Trophoblast cell (in vitro differentiated cells and primary cell): Measurements from ENCODE around the gene POLR3H.

Source experiments
- DNase-seq, 2 donors: peaks; one replicate each; pipeline ENCODE4 v3.0.0-alpha.2; 2016
- H2AFZ ChIP-seq: 2 replicates; pipeline ENCODE4 v1.6.1; 2013; ENCODE audit warnings: low read length, moderate library complexity, mild to moderate bottlenecking; ENCODE audit not compliant: insufficient read depth, poor library complexity
- H2AK5ac ChIP-seq: 2 replicates; pipeline ENCODE4 v1.6.1; 2013; ENCODE audit warnings: mild to moderate bottlenecking, low read length
- H2BK120ac ChIP-seq: 2 replicates; pipeline ENCODE4 v1.6.1; 2013; ENCODE audit warnings: low read length, mild to moderate bottlenecking, moderate library complexity; ENCODE audit not compliant: insufficient read depth, poor library complexity
- H2BK12ac ChIP-seq: 2 replicates; pipeline ENCODE4 v1.6.1; 2013; ENCODE audit warnings: mild to moderate bottlenecking, low read length, moderate library complexity
- H2BK5ac ChIP-seq: 2 replicates; pipeline ENCODE4 v1.6.1; 2013; ENCODE audit warnings: low read length, low read depth, moderate library complexity, mild to moderate bottlenecking; ENCODE audit not compliant: poor library complexity
- H3K14ac ChIP-seq: 2 replicates; pipeline ENCODE4 v1.6.1; 2013; ENCODE audit warnings: mild to moderate bottlenecking, low read length
- H3K18ac ChIP-seq: 2 replicates; pipeline ENCODE4 v1.6.1; 2013; ENCODE audit warnings: mild to moderate bottlenecking, low read length
- H3K23ac ChIP-seq: 2 replicates; pipeline ENCODE4 v1.6.1; 2013; ENCODE audit warnings: low read length
- H3K27ac ChIP-seq: 2 replicates; pipeline ENCODE4 v1.5.1; 2013; ENCODE audit warnings: low read depth, mild to moderate bottlenecking, inconsistent platforms, low read length, moderate library complexity
- H3K27me3 ChIP-seq: 2 replicates; pipeline ENCODE4 v1.6.1; 2013; ENCODE audit warnings: inconsistent platforms, mild to moderate bottlenecking, low read length, moderate library complexity; ENCODE audit not compliant: insufficient read depth
- H3K36me3 ChIP-seq, 2 experiments: 1 replicate in 1 of 2; 2 replicates in 1 of 2; pipeline ENCODE4 v1.6.1; 2013; ENCODE audit warnings: low read length in 2 of 2, mild to moderate bottlenecking in 2 of 2, moderate library complexity in 1 of 2; ENCODE audit not compliant: insufficient read depth in 2 of 2, control insufficient read depth in 1 of 2
- H3K4ac ChIP-seq: 2 replicates; pipeline ENCODE4 v1.6.1; 2013; ENCODE audit warnings: low read depth, mild to moderate bottlenecking, low read length, moderate library complexity
- H3K4me1 ChIP-seq, 2 experiments: 1 replicate in 1 of 2; 2 replicates in 1 of 2; pipeline ENCODE4 v1.6.1; 2013; ENCODE audit warnings: low read length in 2 of 2, mild to moderate bottlenecking in 2 of 2, moderate library complexity in 1 of 2; ENCODE audit not compliant: insufficient read depth in 2 of 2, control insufficient read depth in 1 of 2
- H3K4me2 ChIP-seq: 2 replicates; pipeline ENCODE4 v1.6.1; 2013; ENCODE audit warnings: inconsistent platforms, mild to moderate bottlenecking, low read length, moderate library complexity
- H3K4me3 ChIP-seq: 2 replicates; pipeline ENCODE4 v1.5.1; 2013; ENCODE audit warnings: mild to moderate bottlenecking, low read depth, low read length, inconsistent platforms
- H3K79me1 ChIP-seq: one replicate; pipeline ENCODE4 v1.6.1; 2013; ENCODE audit warnings: low read length
- H3K79me2 ChIP-seq: 2 replicates; pipeline ENCODE4 v1.6.1; 2013; ENCODE audit warnings: low read length, mild to moderate bottlenecking; ENCODE audit not compliant: control insufficient read depth, insufficient read depth, poor library complexity
- H3K9ac ChIP-seq: 2 replicates; pipeline ENCODE4 v1.6.1; 2013; ENCODE audit warnings: mild to moderate bottlenecking, low read length
- H3K9me3 ChIP-seq: 2 replicates; pipeline ENCODE4 v1.6.1; 2013; ENCODE audit warnings: low read depth, mild to moderate bottlenecking, control low read depth, inconsistent platforms, low read length; ENCODE audit not compliant: insufficient read depth
- H4K12ac ChIP-seq: 2 replicates; pipeline ENCODE4 v1.6.1; 2013; ENCODE audit warnings: low read depth, mild to moderate bottlenecking, low read length, moderate library complexity
- H4K8ac ChIP-seq: 2 replicates; pipeline ENCODE4 v1.6.1; 2013; ENCODE audit warnings: low read depth, mild to moderate bottlenecking, low read length, moderate library complexity
- H4K91ac ChIP-seq: one replicate; pipeline ENCODE4 v1.6.1; 2013; ENCODE audit warnings: low read depth, mild to moderate bottlenecking, low read length, moderate library complexity
- WGBS: extraction: QIAGEN DNeasy Blood & Tissue Kit; methylation state at CpG from one replicate; pipeline ENCODE4 v1.1.7; 2013; ENCODE audit warnings: missing lambda C conversion rate; ENCODE audit not compliant: insufficient read length, insufficient coverage; ENCODE audit errors: extremely low coverage; 5-methylcytosine and 5-hydroxymethylcytosine counted together

Gene POLR3H

GRCh38 chr22:41528132-41528766 is 16.0 kb downstream of the POLR3H start:
- Histone ChIP-seq H4K91ac (no peak overlapping the region), H2AK5ac (no peak overlapping the region), H3K9me3 (no peaks in the 10 kb centered on the region), H3K79me1 (no peaks in the 10 kb centered on the region), H2BK12ac (no peak overlapping the region), H3K23ac (no peak overlapping the region), H3K36me3 (peaks cover 84 to 89% of the 10 kb centered on the region in 2 experiments), H3K4me1 (no peaks in the 10 kb centered on the region), H2BK5ac (no peak overlapping the region), H3K4me2 (no peak overlapping the region), H3K9ac (no peak overlapping the region), H3K27ac (no peak overlapping the region), H3K79me2 (no peaks in the 10 kb centered on the region), H3K4me3 (no peak overlapping the region), H3K27me3 (no peaks in the 10 kb centered on the region), H2AFZ (no peak overlapping the region), H3K14ac (no peak overlapping the region), H3K18ac (no peak overlapping the region), H2BK120ac (no peak overlapping the region), H4K8ac (no peak overlapping the region), H4K12ac (no peak overlapping the region), H3K4ac (no peak overlapping the region)
- DNase-seq = no peak
- no CpG with 5 or more reads among the region's 16 CpGs for WGBS

- no CpG with 5 or more reads among the region's 32 CpGs for WGBS
- no peak overlapping the region for H2AFZ ChIP-seq
- no peaks in the 10 kb centered on the region for H3K79me1 ChIP-seq
- no peak overlapping the region for H2BK5ac ChIP-seq
- H3K36me3 ChIP-seq = peaks cover 82 to 88% of the 10 kb centered on the region in 2 experiments
- no peak overlapping the region for H4K91ac ChIP-seq
- no peak overlapping the region for H3K18ac ChIP-seq
- no peak overlapping the region for H3K14ac ChIP-seq
- no peaks in the 10 kb centered on the region for H3K4me1 ChIP-seq
- H4K12ac ChIP-seq = no peak overlapping the region
- DNase-seq = peak; percentile 30 to 61
- H3K27me3 ChIP-seq = no peaks in the 10 kb centered on the region
- H2BK12ac ChIP-seq = no peak overlapping the region
- H2BK120ac ChIP-seq = no peak overlapping the region
- H3K4me2 ChIP-seq = no peak overlapping the region
- H3K23ac ChIP-seq = no peak overlapping the region
- H3K79me2 ChIP-seq = no peaks in the 10 kb centered on the region
- H3K9me3 ChIP-seq = no peaks in the 10 kb centered on the region
- no peak overlapping the region for H4K8ac ChIP-seq
- H3K4me3 ChIP-seq = no peak overlapping the region
- no peak overlapping the region for H3K9ac ChIP-seq
- no peak overlapping the region for H2AK5ac ChIP-seq
- H3K27ac ChIP-seq = no peak overlapping the region
- H3K4ac ChIP-seq = no peak overlapping the region
Measured at GRCh38 chr22:41526830-41527799, 17.2 kb downstream of the POLR3H start.

GRCh38 chr22:41526226-41526829 is 17.9 kb downstream of the POLR3H start:
- Histone ChIP-seq H2AK5ac (no peak overlapping the region), H3K4me1 (no peaks in the 10 kb centered on the region), H2BK120ac (no peak overlapping the region), H4K91ac (no peak overlapping the region), H2AFZ (no peak overlapping the region), H3K4me3 (no peak overlapping the region), H4K8ac (no peak overlapping the region), H3K23ac (no peak overlapping the region), H3K9me3 (no peaks in the 10 kb centered on the region), H3K36me3 (peaks cover 76 to 80% of the 10 kb centered on the region in 2 experiments), H2BK5ac (no peak overlapping the region), H3K18ac (no peak overlapping the region), H3K4me2 (no peak overlapping the region), H4K12ac (no peak overlapping the region), H3K27me3 (no peaks in the 10 kb centered on the region), H3K79me1 (no peaks in the 10 kb centered on the region), H3K79me2 (no peaks in the 10 kb centered on the region), H3K4ac (no peak overlapping the region), H3K14ac (no peak overlapping the region), H3K27ac (no peak overlapping the region), H2BK12ac (no peak overlapping the region), H3K9ac (no peak overlapping the region)
- no peak for DNase-seq
- WGBS = no CpG with 5 or more reads among the region's 12 CpGs

- no peak overlapping the region for H3K27ac ChIP-seq
- no peaks in the 10 kb centered on the region for H3K9me3 ChIP-seq
- H3K27me3 ChIP-seq = no peaks in the 10 kb centered on the region
- H3K9ac ChIP-seq = no peak overlapping the region
- H3K18ac ChIP-seq = no peak overlapping the region
- H2BK5ac ChIP-seq = no peak overlapping the region
- H2AK5ac ChIP-seq = no peak overlapping the region
- no peak overlapping the region for H2AFZ ChIP-seq
- H4K12ac ChIP-seq = no peak overlapping the region
- H2BK120ac ChIP-seq = no peak overlapping the region
- no CpG with 5 or more reads among the region's 13 CpGs for WGBS
- H3K4ac ChIP-seq = no peak overlapping the region
- no peaks in the 10 kb centered on the region for H3K79me1 ChIP-seq
- no peak overlapping the region for H4K8ac ChIP-seq
- H3K4me2 ChIP-seq = no peak overlapping the region
- peaks cover 69 to 73% of the 10 kb centered on the region in 2 experiments for H3K36me3 ChIP-seq
- no peak for DNase-seq
- no peaks in the 10 kb centered on the region for H3K79me2 ChIP-seq
- H2BK12ac ChIP-seq = no peak overlapping the region
- no peak overlapping the region for H3K4me3 ChIP-seq
- H3K23ac ChIP-seq = no peak overlapping the region
- H3K14ac ChIP-seq = no peak overlapping the region
- H4K91ac ChIP-seq = no peak overlapping the region
- H3K4me1 ChIP-seq = no peaks in the 10 kb centered on the region
Measured at GRCh38 chr22:41525450-41526225, 18.6 kb downstream of the POLR3H start.
